K562 (cell line): ENCODE measurements around the gene COL1A2. TPM values are rescaled to one million over a fixed set of nuclear protein-coding genes. Genes with fewer than 3 reads are reported as not detected.

ENCODE experiments used
- ATAC-seq: fragments of 200-7000 bp; cut with Tn5 transposase; 3 replicates; pipeline ENCODE4 v1.9.1; 2020; ENCODE audit warnings: moderate library complexity
- BruUV-seq: library from RNA; stranded (reverse); fragments of 400-500 nt; replicated peaks from 2 replicates; lab custom pipeline; 2021; lab: Mats Ljungman, UMichigan
- CTCF ChIA-PET: fragments of 300-600 bp; formaldehyde crosslinking; extraction: SDS; loops from one replicate; lab custom pipeline; 2021; ENCODE audit warnings: low intra/inter-chr PET ratio; lab: Yijun Ruan, JAX
- POLR2A ChIA-PET: fragments of 300-600, 350-650 bp; sonication (Branson Sonifier 250); formaldehyde crosslinking; extraction: SDS; loops from one replicate; lab custom pipeline; 2021; ENCODE audit warnings: antibody characterized with exemption, inconsistent platforms; lab: Yijun Ruan, JAX
- DNase-seq, 4 experiments: peaks; one replicate each; pipeline versions ENCODE4 v3.0.0 to v3.0.0-alpha.2; 2011 to 2018; ENCODE audit warnings: low spot score in 3 of 4, mixed read lengths in 3 of 4; ENCODE audit errors: extremely low read depth in 1 of 4
- FAIRE-seq: peaks from 2 replicates; lab custom pipeline; 2011; peaks lifted over from hg19 to GRCh38; lab: Jason Lieb, UNC
- H2AFZ ChIP-seq: 2 replicates; pipeline ENCODE4 v1.6.0; 2011; ENCODE audit warnings: low read depth, low read length, control low read depth, inconsistent platforms
- H3K27ac ChIP-seq: fragments of 200-600 bp; 3 replicates; pipeline ENCODE4 v1.8.0; 2011; ENCODE audit warnings: low read depth, mild to moderate bottlenecking, control low read depth, inconsistent platforms, low read length, moderate library complexity, mixed read lengths; ENCODE audit errors: extremely low read depth
- H3K27me3 ChIP-seq, 2 experiments: fragments of 300-600 bp in 1 of 2; 2 replicates in 1 of 2; 3 replicates in 1 of 2; pipeline versions ENCODE4 v1.6.0 to v1.8.0; 2011; ENCODE audit warnings: inconsistent platforms in 2 of 2, low read length in 2 of 2, mild to moderate bottlenecking in 1 of 2, mixed read lengths in 1 of 2, moderate library complexity in 1 of 2; ENCODE audit not compliant: control insufficient read depth in 2 of 2, insufficient read depth in 2 of 2
- H3K36me3 ChIP-seq: fragments of 300-600 bp; 3 replicates; pipeline ENCODE4 v1.8.0; 2011; ENCODE audit warnings: mild to moderate bottlenecking, low read length, inconsistent platforms; ENCODE audit not compliant: control insufficient read depth, insufficient read depth
- H3K4me1 ChIP-seq, 2 experiments: fragments of 200-600 bp in 1 of 2; replicated peaks in 1 of 2; 2 replicates in 1 of 2; 3 replicates in 1 of 2; pipeline versions ENCODE4 v1.5.1 to v1.8.0; 2011; ENCODE audit warnings: inconsistent platforms in 2 of 2, low read length in 2 of 2, mild to moderate bottlenecking in 1 of 2, mixed read lengths in 1 of 2, moderate library complexity in 1 of 2; ENCODE audit not compliant: control insufficient read depth in 2 of 2, insufficient read depth in 2 of 2
- H3K4me2 ChIP-seq: 2 replicates; pipeline ENCODE4 v1.6.1; 2011; ENCODE audit warnings: low read length, control low read depth, inconsistent platforms, mixed read lengths; ENCODE audit not compliant: insufficient read depth
- H3K4me3 ChIP-seq: fragments of 200-600 bp; sonication (generic), shearing (Covaris generic); 2 replicates; pipeline ENCODE4 v1.5.1; 2016; ENCODE audit warnings: control low read depth, inconsistent platforms
- H3K79me2 ChIP-seq: fragments of 200-600 bp; 3 replicates; pipeline ENCODE4 v1.8.0; 2011; ENCODE audit warnings: low read length, inconsistent platforms; ENCODE audit not compliant: control insufficient read depth, insufficient read depth
- H3K9ac ChIP-seq, 2 experiments: 2 replicates each; pipeline versions ENCODE4 v1.6.0 to v1.6.1; 2011; ENCODE audit warnings: low read depth in 2 of 2, low read length in 2 of 2, control low read depth in 1 of 2, inconsistent platforms in 1 of 2, mild to moderate bottlenecking in 1 of 2, mixed read lengths in 1 of 2; ENCODE audit not compliant: insufficient read depth in 1 of 2
- H3K9me1 ChIP-seq: one replicate; pipeline ENCODE4 v1.6.0; 2011; ENCODE audit warnings: inconsistent platforms, mild to moderate bottlenecking, low read length, moderate library complexity; ENCODE audit not compliant: control insufficient read depth, insufficient read depth
- H3K9me3 ChIP-seq: replicated peaks from 2 replicates; pipeline ENCODE4 v1.5.1; 2011; ENCODE audit warnings: low read depth, low read length, inconsistent platforms; ENCODE audit not compliant: control insufficient read depth, insufficient read depth
- H4K20me1 ChIP-seq: replicated peaks from 2 replicates; pipeline ENCODE4 v1.6.1; 2011; ENCODE audit warnings: low read length, inconsistent platforms, mixed read lengths; ENCODE audit not compliant: control insufficient read depth, insufficient read depth
- SIRT6 ChIP-seq: IDR thresholded peaks from one replicate; pipeline ENCODE4 v1.6.1; 2012; ENCODE audit warnings: low read depth, mild to moderate bottlenecking, control low read depth, inconsistent platforms, low read length, moderate library complexity
- ZBED1 ChIP-seq: IDR thresholded peaks from 2 replicates; pipeline ENCODE4 v1.6.1; 2014
- ZNF408 ChIP-seq: fragments of 250-450 bp; sonication (Bioruptor Pico); IDR thresholded peaks from 2 replicates; pipeline ENCODE4 v1.4.0; 2020; ENCODE audit warnings: low read depth, mild to moderate bottlenecking, moderate library complexity
- WGBS: fragments of 100-300 bp; shearing (Covaris generic); methylation state at CpG from one replicate; pipeline ENCODE4 v1.1.6; 2016; ENCODE audit warnings: low coverage, mixed read lengths; ENCODE audit not compliant: insufficient coverage; ENCODE audit errors: missing lambda C conversion rate; 5-methylcytosine and 5-hydroxymethylcytosine counted together
- in situ Hi-C: fragments of 300-500 bp; cut with MboI; formaldehyde crosslinking; loops from 4 replicates; pipeline ENCODE4 v1.15.0; 2018; ENCODE audit warnings: inconsistent platforms, mixed read lengths
- intact Hi-C: fragments of 100-400 bp; cut with micrococcal nuclease; formaldehyde crosslinking; loops from 2 replicates; pipeline ENCODE4 v1.14.2; 2022
- polyA plus RNA-seq, 8 experiments: library from polyadenylated mRNA; depleted of rRNA in 4 of 8; stranded (reverse) in 5 of 8; unstranded in 3 of 8; fragments of >200 nt; fragmentation: Nextera tagmentation in 2 of 8; fragmentation: Illumina TruSeq in 1 of 8; extraction: Ambion mirVana in 2 of 8; extraction: Trizol in 1 of 8; gene quantifications; 2 replicates each; pipeline versions ENCODE4 v1.2.1 to v1.2.3, GENCODE V29; 2011 to 2014; ENCODE audit warnings: inconsistent platforms in 1 of 8, missing spikeins in 1 of 8
- total RNA-seq, 7 experiments: library from RNA; depleted of rRNA in 6 of 7; stranded (reverse); fragments of >200 nt in 6 of 7; fragmentation: Illumina TruSeq in 2 of 7; extraction: Trizol in 2 of 7; gene quantifications; 2 replicates each; pipeline versions ENCODE4 v1.2.1 to v1.2.3, GENCODE V29; 2011 to 2021; ENCODE audit warnings: low replicate concordance in 1 of 7
- TF ChIP-seq, protein P1 (sequence below): sonication (generic); formaldehyde crosslinking; IDR thresholded peaks from 2 replicates; pipeline ENCODE4 v1.8.0; 2023; ENCODE audit warnings: missing genetic modification reagents, mild to moderate bottlenecking, borderline replicate concordance

The COL1A2 gene
- total and polyA plus RNA-seq, 9 of the 15 experiments (the other 6 are each of a cell fraction or from before 2014, with no cell fraction given) = 0.94 to 11.6 (median 1.7) TPM

DNA sequence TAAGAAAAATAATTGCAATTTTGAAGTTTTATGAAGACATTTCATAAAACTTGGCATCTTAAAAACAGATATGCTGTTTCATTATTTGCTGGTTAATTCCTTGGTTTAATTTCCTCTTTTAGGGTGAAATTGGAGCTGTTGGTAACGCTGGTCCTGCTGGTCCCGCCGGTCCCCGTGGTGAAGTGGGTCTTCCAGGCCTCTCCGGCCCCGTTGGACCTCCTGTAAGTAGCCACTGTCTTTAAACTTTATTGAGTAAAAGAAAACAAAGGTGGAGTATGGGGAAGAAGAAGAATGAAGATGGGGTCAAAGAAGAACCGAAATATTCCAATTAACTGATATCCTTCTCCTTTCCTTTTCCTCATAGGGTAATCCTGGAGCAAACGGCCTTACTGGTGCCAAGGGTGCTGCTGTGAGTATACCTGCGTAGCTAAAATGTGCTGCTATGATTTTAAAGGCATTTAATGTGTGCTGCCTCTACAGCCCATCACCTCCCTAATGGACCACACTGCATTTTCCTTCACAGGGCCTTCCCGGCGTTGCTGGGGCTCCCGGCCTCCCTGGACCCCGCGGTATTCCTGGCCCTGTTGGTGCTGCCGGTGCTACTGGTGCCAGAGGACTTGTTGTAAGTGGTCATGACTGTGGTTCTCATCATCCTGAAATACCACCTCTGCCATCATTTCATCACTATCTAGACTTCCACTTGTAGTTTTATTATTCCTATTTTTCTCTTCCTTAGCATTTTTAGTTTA, 14.7 kb downstream of the COL1A2 start:
- intact Hi-C loops (no loop called here), in situ Hi-C loops (no loop called here)
- H3K9ac ChIP-seq = no peak overlapping the region
- no peak overlapping the region for H3K27ac ChIP-seq
- 6% methylated on average over 15 of the region's 15 CpGs for WGBS
- DNase-seq (no peak), FAIRE-seq (no peak), ATAC-seq (no peak)
- no peak overlapping the region for H3K4me3 ChIP-seq
- no peaks in the 10 kb centered on the region; a peak in 1 of 5 replicates for H3K27me3 ChIP-seq
- ChIA-PET POLR2A (interaction anchor here (0.6 kb wide), 1 partner anchor 531 kb away, joined by 3 read pairs; no protein-coding TSS in a partner anchor), CTCF (no interaction called here)
- no peaks in the 10 kb centered on the region for H3K79me2 ChIP-seq
- H3K4me2 ChIP-seq = no peak overlapping the region
- H3K36me3 ChIP-seq = no peaks in the 10 kb centered on the region
- no peak overlapping the region for H2AFZ ChIP-seq
- no peaks in the 10 kb centered on the region for H3K9me1 ChIP-seq
- no peaks in the 10 kb centered on the region for H4K20me1 ChIP-seq
- no peaks in the 10 kb centered on the region for H3K9me3 ChIP-seq
- no TSS peak for BruUV-seq
- H3K4me1 ChIP-seq = no peaks in the 10 kb centered on the region
- no peak for TF ChIP-seq SIRT6
- TF ChIP-seq ZNF408 (CRISPR knock-in tag) = no peak
- TF ChIP-seq ZBED1 = no peak
- TF ChIP-seq, protein P1, sequence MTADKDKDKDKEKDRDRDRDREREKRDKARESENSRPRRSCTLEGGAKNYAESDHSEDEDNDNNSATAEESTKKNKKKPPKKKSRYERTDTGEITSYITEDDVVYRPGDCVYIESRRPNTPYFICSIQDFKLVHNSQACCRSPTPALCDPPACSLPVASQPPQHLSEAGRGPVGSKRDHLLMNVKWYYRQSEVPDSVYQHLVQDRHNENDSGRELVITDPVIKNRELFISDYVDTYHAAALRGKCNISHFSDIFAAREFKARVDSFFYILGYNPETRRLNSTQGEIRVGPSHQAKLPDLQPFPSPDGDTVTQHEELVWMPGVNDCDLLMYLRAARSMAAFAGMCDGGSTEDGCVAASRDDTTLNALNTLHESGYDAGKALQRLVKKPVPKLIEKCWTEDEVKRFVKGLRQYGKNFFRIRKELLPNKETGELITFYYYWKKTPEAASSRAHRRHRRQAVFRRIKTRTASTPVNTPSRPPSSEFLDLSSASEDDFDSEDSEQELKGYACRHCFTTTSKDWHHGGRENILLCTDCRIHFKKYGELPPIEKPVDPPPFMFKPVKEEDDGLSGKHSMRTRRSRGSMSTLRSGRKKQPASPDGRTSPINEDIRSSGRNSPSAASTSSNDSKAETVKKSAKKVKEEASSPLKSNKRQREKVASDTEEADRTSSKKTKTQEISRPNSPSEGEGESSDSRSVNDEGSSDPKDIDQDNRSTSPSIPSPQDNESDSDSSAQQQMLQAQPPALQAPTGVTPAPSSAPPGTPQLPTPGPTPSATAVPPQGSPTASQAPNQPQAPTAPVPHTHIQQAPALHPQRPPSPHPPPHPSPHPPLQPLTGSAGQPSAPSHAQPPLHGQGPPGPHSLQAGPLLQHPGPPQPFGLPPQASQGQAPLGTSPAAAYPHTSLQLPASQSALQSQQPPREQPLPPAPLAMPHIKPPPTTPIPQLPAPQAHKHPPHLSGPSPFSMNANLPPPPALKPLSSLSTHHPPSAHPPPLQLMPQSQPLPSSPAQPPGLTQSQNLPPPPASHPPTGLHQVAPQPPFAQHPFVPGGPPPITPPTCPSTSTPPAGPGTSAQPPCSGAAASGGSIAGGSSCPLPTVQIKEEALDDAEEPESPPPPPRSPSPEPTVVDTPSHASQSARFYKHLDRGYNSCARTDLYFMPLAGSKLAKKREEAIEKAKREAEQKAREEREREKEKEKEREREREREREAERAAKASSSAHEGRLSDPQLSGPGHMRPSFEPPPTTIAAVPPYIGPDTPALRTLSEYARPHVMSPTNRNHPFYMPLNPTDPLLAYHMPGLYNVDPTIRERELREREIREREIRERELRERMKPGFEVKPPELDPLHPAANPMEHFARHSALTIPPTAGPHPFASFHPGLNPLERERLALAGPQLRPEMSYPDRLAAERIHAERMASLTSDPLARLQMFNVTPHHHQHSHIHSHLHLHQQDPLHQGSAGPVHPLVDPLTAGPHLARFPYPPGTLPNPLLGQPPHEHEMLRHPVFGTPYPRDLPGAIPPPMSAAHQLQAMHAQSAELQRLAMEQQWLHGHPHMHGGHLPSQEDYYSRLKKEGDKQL (CRISPR knock-in tag) = no peak
